Peyer's patch (tissue), 4 donors: ENCODE measurements around the gene GGA3.

Experiments used
- CTCF ChIP-seq, 6 experiments: fragments of 450-650 bp in 4 of 6; fragments of 200-600 bp in 2 of 6; sonication (generic) in 1 of 6; IDR thresholded peaks; one replicate each; pipeline ENCODE4 v1.5.1; 2017 to 2019; ENCODE audit warnings: antibody characterized with exemption in 6 of 6, mild to moderate bottlenecking in 3 of 6, moderate library complexity in 1 of 6
- POLR2A ChIP-seq, 2 donors: fragments of 450-650 bp; IDR thresholded peaks; one replicate each; pipeline ENCODE4 v1.5.1; 2017; ENCODE audit warnings: antibody characterized with exemption in 2 of 2, mild to moderate bottlenecking in 2 of 2, moderate library complexity in 2 of 2

DNA sequence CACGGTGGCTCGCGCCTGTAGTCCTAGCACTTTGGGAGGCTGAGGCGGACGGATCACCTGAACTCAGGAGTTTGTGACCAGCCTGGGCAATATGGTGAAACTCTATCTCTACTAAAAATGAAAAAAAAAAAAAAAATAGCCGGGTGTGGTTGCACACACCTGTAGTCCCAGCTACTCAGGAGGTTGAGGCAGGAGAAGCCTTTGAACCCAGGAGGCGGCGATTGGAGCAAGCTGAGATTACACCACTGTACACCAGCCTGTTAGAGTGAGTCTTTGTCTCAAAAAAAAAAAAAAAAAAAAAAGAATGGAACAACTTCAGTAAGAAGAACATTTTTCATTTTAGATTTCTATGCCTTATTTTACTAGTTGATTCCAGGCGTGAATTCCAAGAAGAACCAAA lies 53.2 kb downstream of the GGA3 start:
- TF ChIP-seq CTCF (IDR thresholded peaks at IDR 0.05): no peak
- TF ChIP-seq POLR2A (IDR thresholded peaks at IDR 0.05): no peak
